H1 (cell line): ENCODE results near the gene DCUN1D2. TPM values are rescaled to one million over a fixed set of nuclear protein-coding genes. Genes with fewer than 3 reads are reported as not detected.

Experiments used
- KDM5A ChIP-seq: fragments of 200-600 bp; IDR thresholded peaks from 2 replicates; pipeline ENCODE4 v1.7.1; 2012; ENCODE audit warnings: mild to moderate bottlenecking, low read length, inconsistent platforms, mixed read lengths
- MAFK ChIP-seq: IDR thresholded peaks from 2 replicates; pipeline ENCODE4 v1.6.1; 2012; ENCODE audit warnings: low read depth, mild to moderate bottlenecking, improper control_type of control experiment, low read length
- polyA plus RNA-seq, 7 experiments: library from polyadenylated mRNA; depleted of rRNA in 3 of 7; stranded (reverse) in 5 of 7; unstranded in 2 of 7; fragments of >200 nt in 5 of 7; fragments of 200-250 nt in 2 of 7; gene quantifications; 1 replicate in 5 of 7; 2 replicates in 1 of 7; 4 replicates in 1 of 7; pipeline versions ENCODE4 v1.2.1 to v1.2.3, GENCODE V29; 2011 to 2013; ENCODE audit warnings: missing spikeins in 2 of 7, mixed read lengths in 2 of 7
- total RNA-seq: library from RNA; stranded (reverse); fragmentation: NEBNext Ultra II Directional; extraction: Animal tissue kit (Norgen Biotek cat#: 25700); gene quantifications from 2 replicates; pipeline ENCODE4 v1.2.1, GENCODE V29; 2021

DCUN1D2 gene
- total and polyA plus RNA-seq, 2 of the 8 experiments (the other 6 are each of a cell fraction or from before 2014, with no cell fraction given), result 19.5 to 35.3 TPM

DNA sequence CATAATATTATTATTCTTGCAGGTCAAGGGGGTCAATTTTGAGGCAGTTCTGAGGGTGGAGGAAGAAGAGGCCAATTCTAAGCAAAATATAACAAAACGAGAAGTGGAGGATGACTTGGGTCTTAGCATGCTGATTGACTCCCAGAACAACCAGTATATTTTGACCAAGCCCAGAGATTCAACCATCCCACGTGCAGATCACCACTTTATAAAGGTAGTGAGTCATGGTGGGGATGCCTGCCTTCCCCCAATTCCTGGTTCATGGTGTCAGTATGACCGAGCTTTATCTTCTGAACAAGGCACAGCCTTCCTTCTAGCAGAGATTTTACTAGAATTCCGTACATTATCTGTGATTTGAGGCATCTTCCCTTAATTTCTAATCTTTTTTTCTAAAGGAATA lies 9.4 kb upstream of the DCUN1D2 start (continued):
- TF ChIP-seq MAFK, result no peak
- TF ChIP-seq KDM5A, result no peak
